Measurements from ENCODE around the gene PHB1.

Gene PHB1

GRCh38 chr17:49414622-49415350, at the start of gene PHB1:
Gene PHB1 (minus strand): TSS chr17:49414882. CDS start chr17:49413264, 1,618 bp downstream.
- peak; percentile 92 to 94 for DNase-seq (ENCODE audit: low read depth in 2 of 2)

GRCh38 chr17:49464049-49464448, 49.4 kb upstream of the PHB1 start:
- DNase-seq (ENCODE audit: low read depth in 2 of 2) = no peak

- no peak for DNase-seq (ENCODE audit: low read depth in 2 of 2)
Measured at GRCh38 chr17:49461580-49461979, 46.9 kb upstream of the PHB1 start.

DNA sequence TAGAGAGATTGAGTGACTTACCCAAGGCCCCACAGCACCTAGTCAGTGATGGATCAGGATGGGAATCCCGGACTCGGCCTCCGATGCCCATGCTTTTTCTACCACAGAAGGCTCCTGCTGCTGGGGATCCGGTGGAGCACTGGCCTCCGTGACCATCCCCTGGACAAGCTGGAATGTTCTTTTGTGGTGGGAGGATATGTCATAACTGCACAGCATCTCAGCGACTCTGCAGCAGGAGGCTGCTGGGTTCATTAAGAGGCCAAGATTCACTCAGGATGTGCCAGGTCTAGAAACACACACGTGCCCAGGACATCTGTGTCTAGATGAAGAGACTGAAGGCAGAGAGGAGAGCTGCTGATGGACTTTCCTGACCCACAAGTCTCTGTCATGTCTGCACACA, 45.7 kb upstream of the PHB1 start:
- DNase-seq (ENCODE audit: low read depth in 2 of 2) = no peak

GRCh38 chr17:49459401-49459984, 44.8 kb upstream of the PHB1 start:
- DNase-seq (ENCODE audit: low read depth in 2 of 2) = no peak

GRCh38 chr17:49457564-49458535, 43.2 kb upstream of the PHB1 start:
- DNase-seq (ENCODE audit: low read depth in 2 of 2) = no peak

GRCh38 chr17:49456183-49456965, 41.7 kb upstream of the PHB1 start:
- DNase-seq (ENCODE audit: low read depth in 2 of 2) = no peak

DNA sequence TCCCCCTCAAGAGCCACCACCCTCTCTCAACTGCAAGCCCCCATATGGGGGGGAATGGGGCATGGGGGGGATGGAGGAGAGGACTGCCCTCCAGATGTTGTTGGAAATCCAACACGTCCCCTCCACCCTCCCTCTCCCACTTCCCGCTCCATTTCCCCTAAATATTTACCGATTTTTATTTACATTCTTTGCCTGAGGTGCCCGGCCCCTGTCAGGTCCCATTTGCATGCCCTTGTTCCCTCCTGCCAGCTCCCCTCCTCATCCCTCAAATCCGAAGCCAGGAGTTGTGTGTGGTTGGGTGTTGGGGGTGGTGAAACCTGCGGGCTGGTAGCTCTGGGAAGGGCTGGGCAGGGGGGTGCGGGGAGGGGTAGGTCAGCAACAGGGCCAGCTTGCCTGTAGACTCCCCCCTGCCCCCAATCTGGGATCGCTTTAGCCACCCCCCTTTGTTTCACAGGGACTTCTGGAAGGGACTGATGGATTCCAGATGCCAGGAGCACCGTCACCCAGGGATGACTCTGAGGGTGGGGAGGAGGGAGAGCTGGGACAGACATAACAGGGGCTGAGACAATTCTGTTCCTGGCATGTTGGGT, 40.7 kb upstream of the PHB1 start:
- no peak for DNase-seq (ENCODE audit: low read depth in 2 of 2)

DNA sequence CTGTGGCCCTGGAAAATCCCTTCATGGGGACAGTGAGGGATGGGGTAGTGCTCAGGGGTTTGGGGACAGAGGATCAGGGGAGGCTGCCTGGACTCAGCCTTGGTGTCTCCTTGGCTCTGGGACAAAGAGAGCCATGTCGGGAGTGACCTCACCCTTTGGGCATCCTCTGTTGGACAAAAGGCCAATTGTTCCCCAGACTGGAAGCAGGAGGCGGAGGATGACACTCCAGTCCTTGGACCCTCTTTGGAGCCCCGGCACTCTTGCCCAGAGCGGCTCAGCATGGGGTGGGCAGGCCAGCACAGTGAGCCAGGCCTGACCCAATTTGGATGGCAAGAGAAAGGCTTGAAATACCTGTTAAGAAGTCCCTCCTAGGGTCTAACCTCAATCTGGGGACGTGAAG, 39.4 kb upstream of the PHB1 start:
- no peak for DNase-seq (ENCODE audit: low read depth in 2 of 2)

- DNase-seq (ENCODE audit: low read depth in 2 of 2) = no peak
Measured at GRCh38 chr17:49452661-49453060, 38.0 kb upstream of the PHB1 start.

DNA sequence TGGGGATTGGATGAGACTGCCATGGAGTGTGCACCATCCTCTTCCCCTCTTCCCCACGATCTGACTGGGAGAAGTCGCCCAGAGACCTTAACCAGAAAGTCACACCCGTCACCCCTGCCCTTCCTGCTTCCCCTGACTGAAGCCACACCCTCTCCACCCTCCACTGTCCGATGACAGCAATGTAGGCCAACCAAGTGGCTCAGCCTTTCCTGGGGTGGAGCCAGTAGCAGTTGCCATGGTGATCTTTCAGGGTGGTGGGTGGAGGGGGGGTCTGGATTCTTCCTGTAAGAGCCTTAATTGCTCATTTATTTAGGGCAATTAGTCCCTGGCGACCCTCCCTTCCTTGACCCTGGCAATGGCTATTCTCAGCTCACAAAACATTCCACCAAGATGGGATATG, 37.5 kb upstream of the PHB1 start:
- no peak for DNase-seq (ENCODE audit: low read depth in 2 of 2)

GRCh38 chr17:49450735-49451134, 36.1 kb upstream of the PHB1 start:
- DNase-seq (ENCODE audit: low read depth in 2 of 2) = no peak

- DNase-seq (ENCODE audit: low read depth in 2 of 2) = no peak
Measured at GRCh38 chr17:49450181-49450580, 35.5 kb upstream of the PHB1 start.

GRCh38 chr17:49447628-49448302, 33.1 kb upstream of the PHB1 start:
- DNase-seq (ENCODE audit: low read depth in 2 of 2) = no peak

DNA sequence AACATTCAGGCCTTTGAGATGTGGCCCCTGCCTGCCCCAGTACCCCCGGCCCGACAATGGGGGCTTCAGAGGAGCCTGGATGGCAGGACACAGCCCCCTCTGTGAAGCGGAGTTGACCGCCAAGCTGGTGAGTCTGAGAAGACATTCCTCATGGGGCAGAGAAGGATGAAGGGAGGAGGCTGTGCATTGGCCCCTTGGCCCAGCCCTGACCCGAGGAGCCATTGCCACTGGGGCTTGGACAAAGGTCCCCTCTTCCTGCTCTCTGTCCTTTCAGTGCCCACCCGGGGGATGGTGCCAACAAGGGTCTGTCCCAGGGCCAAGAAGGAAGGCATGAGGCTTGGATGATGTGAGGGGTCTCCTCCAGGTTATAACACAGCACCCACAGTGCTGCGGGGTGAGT, 30.9 kb upstream of the PHB1 start:
- DNase-seq (ENCODE audit: low read depth in 2 of 2) = no peak

GRCh38 chr17:49444384-49444783, 29.7 kb upstream of the PHB1 start:
- DNase-seq (ENCODE audit: low read depth in 2 of 2) = no peak

DNA sequence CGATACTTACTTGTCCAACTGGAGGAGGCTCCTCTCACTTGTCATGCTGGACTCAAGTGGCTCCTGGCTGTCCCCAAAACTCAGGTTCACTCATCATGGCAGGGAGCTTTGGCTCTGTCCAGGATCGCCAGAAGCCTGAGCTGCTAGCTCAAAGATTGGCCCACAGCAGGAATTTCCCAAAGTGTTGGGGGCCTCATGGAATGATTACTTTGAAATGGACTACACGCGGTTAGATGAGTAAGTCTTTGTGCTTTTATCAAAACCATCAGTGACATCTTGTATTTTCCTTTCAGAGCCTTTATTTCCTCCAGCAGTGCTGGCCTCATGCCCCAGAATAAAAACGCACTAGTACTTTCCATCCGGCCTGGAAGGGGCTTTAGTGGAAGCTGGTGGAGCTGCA, 29.2 kb upstream of the PHB1 start:
- no peak for DNase-seq (ENCODE audit: low read depth in 2 of 2)

DNA sequence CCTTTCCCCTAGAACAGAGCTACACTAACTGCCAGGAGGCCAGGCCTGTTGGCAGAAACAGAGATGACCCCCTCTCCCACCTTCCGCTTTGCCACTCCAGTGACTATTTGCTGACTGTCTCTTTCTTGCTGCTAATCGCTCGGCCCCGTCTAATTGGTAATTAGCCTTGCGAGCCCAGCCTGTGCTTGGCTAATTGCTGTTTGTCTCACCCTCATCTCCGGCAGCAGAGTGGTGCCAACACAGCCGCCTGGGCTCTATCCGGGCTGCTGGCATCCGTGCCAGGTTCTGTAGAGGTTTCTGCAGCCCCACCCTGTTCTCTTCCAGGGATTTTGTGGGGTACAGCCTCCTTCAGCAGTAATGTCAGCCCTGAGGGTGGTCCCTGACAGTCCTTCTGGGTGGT, 27.4 kb upstream of the PHB1 start:
- no peak for DNase-seq (ENCODE audit: low read depth in 2 of 2)

GRCh38 chr17:49441578-49441977, 26.9 kb upstream of the PHB1 start:
- DNase-seq (ENCODE audit: low read depth in 2 of 2) = no peak

DNA sequence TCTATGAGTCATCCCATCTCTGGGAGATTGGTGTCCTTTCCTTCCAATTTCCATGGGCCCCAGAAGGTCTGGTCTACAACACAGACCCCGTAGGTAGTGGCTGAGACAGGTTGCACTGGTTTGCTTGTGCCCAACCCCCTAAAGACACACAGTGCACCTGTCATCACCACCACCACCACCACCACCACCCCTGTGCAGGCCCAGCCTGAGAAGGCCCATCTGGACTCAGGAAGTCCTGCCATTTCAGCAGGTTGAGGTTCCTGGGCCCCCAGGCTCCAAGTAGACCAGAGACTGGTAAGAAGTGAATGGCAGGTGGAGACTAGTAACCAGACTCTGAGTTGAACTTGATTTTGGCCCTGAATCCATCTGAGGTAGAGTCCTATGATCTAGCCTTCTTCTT, 25.9 kb upstream of the PHB1 start:
- DNase-seq (ENCODE audit: low read depth in 2 of 2) = no peak
